GM12875 (cell line): ENCODE data around the gene NUMBL.

Experiments
- H3K4me3 ChIP-seq: one replicate; pipeline ENCODE4 v1.5.1; 2011; ENCODE audit warnings: low read depth, low read length, control low read depth
- TF ChIP-seq, protein P1 (sequence below): IDR thresholded peaks from 2 replicates; pipeline ENCODE4 v1.5.1; 2011; ENCODE audit warnings: low read depth, mild to moderate bottlenecking, control low read depth, inconsistent platforms, low read length, moderate library complexity, borderline replicate concordance; ENCODE audit not compliant: insufficient read depth

The NUMBL gene

DNA sequence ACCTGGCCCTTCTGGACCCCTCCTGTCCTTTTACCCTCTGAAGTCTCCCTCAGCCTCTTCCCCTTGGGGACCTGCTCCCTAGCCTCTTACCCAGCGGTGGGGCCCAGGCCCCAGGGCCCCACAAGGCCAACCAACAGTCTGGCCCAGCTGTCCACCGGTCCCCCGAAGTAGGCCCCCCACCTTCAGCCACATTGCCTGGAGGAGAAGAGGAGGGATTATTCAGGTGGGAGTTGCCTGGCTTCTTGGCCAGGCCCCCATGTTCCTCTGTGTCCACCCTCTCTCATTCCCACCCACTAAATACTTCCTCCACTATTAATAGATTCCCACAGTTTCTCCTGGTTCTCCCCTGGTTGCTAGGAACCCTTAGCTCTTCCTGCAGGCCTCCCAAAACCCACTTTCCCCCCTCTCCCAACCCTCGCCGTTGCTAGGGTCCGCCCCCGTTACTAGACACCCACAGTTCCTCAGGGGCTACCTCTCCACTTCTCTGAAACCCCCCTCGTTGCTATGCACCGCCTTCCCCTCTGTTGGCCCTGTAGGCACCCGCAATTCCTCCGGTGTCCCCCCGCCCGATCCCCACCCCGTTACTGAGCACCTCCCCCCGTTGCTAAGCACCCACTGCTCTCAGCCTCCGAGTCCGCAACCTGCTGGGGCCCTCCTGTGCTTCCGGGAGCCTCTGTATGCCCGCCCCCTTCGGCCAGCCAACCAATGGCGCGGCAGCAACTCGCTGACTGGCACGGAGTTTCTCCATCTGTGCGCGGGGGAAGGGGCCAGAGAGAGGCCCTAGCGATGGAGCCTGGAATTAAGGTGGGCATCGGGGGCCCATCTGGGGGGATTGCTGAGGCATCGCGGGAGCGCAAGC is 24.2 kb upstream of the NUMBL start:
- TF ChIP-seq, protein P1, sequence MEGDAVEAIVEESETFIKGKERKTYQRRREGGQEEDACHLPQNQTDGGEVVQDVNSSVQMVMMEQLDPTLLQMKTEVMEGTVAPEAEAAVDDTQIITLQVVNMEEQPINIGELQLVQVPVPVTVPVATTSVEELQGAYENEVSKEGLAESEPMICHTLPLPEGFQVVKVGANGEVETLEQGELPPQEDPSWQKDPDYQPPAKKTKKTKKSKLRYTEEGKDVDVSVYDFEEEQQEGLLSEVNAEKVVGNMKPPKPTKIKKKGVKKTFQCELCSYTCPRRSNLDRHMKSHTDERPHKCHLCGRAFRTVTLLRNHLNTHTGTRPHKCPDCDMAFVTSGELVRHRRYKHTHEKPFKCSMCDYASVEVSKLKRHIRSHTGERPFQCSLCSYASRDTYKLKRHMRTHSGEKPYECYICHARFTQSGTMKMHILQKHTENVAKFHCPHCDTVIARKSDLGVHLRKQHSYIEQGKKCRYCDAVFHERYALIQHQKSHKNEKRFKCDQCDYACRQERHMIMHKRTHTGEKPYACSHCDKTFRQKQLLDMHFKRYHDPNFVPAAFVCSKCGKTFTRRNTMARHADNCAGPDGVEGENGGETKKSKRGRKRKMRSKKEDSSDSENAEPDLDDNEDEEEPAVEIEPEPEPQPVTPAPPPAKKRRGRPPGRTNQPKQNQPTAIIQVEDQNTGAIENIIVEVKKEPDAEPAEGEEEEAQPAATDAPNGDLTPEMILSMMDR = no peak
- peak overlapping the region; percentile 71 for H3K4me3 ChIP-seq

DNA sequence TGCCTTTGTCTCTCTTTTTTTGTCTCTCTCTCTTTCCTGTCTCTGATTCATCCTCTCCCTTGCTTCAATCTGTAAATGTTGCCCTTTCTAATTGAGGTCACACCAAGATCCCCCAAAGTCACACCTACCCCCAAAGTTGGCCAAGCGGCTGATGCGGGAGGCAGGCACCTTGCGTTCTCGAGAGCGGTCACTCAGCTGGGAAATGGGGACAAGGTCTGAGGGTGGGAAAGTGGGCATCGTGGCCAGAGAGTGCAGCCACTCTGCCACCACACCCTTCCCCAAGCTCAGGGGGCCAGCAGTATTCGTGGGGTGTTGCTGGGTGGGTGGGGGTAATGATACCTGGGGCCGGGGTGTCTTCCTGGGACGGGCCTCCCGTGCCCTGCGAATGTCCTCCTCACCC is 23.5 kb upstream of the NUMBL start:
- H3K4me3 ChIP-seq = no peak overlapping the region
- TF ChIP-seq, protein P1 = no peak

DNA sequence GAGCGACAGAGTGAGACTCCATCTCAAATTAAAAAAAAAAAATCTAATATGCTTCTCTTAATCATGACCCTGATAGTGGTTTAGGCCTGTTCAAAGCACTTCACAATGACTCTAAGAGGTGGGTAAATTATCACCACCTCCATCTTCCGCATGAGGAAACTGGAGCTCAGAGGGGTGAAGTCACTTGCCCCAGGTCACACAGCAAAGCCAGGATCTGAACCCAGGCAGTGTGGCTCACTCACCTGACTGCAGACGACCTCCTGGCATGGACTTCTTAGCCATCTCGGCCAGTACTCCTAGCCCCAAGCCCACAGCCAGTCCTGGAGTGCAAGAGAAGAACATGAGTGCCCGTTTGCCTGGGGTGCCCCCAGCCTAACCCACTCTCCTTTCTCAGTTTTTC is 19.4 kb upstream of the NUMBL start:
- TF ChIP-seq, protein P1 = no peak
- H3K4me3 ChIP-seq = no peak overlapping the region

DNA sequence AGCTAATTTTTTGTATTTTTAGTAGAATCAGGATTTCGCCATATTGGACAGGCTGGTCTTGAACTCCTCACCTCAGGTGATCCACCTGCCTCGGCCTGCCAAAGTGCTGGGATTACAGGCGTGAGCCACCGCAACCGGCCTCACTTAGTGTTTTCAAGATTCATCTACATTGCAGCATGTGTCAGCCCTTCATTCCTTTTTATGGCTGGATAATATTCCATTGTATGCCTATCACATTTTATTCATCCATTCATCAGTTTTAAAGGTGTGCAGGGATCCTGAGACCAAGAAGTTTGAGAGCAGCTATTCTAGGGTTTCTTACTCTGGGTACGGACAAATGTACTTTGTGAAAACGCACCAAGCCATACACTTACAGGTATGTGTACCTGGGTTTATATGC is 17.2 kb upstream of the NUMBL start:
- H3K4me3 ChIP-seq = no peak overlapping the region
- TF ChIP-seq, protein P1 = no peak

DNA sequence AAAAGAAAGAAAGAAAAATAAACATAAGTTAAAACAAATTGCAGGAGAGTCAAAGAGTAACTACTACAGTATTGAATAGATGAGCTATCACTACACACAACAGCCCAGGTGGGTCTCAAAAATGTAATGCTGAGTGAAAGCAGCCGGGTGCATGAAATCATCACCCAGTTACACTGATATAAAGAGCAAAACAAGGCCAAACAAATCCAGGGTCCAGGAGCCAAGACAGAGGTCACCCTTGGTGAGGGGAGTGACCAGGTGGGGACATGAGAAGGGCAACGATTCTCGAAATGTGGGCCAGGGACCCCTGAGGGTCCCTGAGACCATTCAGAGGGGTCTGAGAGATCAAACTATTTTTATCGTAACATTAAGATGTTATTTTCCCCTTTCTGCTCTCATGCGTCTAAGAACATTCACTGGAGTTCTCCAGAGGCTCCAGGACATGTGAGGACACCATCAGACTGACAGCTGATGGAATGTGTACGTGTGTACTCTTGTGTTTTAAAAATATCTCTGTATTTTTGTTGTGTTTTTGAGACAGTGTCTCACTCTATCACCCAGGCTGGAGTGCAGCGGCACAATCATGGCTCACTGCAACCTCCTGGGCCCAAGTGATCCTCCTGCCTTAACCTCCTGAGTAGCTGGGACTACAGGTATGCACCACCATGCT is 15.6 kb upstream of the NUMBL start:
- TF ChIP-seq, protein P1 = no peak

DNA sequence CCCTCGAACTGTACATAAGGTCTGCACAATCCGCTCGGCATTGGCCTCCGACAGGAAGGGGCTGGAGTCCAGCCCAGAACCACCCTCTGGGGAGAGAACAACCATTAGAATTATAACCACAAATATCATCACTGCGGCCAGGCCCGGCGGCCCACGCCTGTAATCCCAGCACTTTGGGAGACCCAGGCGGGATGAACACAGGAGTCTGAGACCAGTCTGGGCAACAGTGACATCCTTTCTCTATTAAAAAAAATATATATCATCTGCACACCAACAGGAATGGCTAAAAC is 14.9 kb upstream of the NUMBL start:
- TF ChIP-seq, protein P1 = no peak
- H3K4me3 ChIP-seq = no peak overlapping the region

More for the DNA sequence above, 15.6 kb upstream of the NUMBL start:
- H3K4me3 ChIP-seq = no peak overlapping the region

DNA sequence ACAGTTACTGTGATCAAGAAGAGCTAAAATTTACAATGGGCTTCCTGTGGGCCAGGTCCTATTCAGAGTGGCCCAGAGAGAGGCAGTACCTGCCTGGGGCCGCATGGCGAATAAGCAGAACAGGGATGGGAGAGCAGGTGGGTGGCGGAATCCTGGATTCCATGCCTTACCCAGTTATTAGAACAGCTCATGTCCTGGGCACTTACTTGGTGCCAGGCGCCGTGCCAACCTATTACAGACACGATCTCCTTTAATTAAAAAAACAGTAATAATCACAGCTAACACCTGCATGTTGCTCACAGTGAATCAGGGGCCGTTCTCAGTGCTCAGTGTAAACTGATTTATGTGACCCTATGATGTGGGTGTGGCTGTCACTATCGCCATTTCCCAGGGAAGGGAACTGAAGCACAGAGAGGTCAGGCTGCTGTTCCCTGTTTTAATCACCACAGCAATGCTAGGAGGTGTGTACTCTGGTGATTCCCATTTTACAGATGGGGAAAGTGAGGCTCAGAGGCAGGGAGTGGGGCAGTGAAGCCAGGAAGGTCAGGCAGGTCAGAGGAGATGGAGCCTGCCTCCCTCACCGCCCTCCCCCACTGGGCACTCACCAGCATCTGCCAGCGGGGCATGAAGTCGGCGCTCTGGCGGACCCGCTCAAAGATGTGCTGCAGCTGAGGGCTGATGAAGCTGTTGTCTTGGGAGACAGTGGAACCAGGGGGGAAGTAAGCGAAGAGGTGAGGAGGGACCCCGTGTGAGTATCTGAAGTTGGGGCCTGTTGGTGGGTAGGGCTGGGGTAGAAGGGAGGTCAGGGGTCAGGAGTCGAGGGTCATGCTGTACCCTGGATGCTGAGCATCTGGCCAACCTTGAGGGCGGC is 14.3 kb upstream of the NUMBL start:
- H3K4me3 ChIP-seq = no peak overlapping the region
- TF ChIP-seq, protein P1 = no peak
